Measurements from ENCODE around the gene SLC12A5. TPM values are rescaled to one million over a fixed set of nuclear protein-coding genes. Genes with fewer than 3 reads are reported as not detected.
"Not testable (repeated sequence)": the region's sequence is repeated elsewhere in the genome, so short reads cannot be mapped to it uniquely, and the experiment has no call there.

Gene SLC12A5
- total RNA-seq (2014; rRNA removed; shearing (Covaris generic)), result 1.3 and 4.3 TPM in 2 replicates

DNA sequence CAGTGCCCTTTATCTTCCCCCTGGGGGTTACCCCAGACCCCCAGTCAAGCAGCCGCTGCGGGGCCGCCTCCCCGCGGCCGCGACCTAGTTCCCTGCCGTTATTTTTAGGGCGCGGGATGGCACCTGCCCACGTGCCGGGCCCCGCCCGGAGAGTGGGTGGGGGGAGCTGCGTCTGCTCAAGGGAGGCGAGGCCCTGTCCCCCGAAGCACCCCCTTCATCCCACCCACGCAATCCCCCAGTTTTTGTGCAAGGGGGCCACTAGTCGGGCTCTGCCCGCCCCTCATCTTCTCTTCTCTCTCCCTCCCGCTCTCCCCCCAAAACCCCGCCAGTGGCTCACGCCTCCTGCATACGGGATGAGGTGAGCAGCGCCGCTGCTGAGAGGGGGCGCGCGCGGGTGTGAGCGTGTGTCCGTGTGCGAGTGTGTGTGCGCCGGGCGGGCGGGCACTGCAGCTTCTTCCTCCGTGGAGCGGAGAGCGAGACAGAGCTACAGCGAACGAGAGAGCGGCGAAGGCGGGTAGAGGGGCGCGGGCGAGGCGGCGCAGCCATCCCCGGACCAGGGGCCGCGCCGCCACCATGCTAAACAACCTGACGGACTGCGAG lies at the start of gene SLC12A5:
TSS of gene SLC12A5 (plus strand) at position 444 of the 600 bp plus-strand sequence. CDS start at position 574, 130 bp downstream.
- Histone ChIP-seq H3K27me3 (ENCODE audit: control insufficient read depth, insufficient read depth, low read length) (peaks cover 93% of the 10 kb centered on the region), H3K4me3 (ENCODE audit: insufficient read depth, low read depth, low read length) (no peak within 1 kb of the TSS), H3K36me3 (replicated peaks; ENCODE audit: control insufficient read depth, insufficient read depth, low read length) (no peaks in the 10 kb centered on the region)
- DNase-seq, result no peak

DNA sequence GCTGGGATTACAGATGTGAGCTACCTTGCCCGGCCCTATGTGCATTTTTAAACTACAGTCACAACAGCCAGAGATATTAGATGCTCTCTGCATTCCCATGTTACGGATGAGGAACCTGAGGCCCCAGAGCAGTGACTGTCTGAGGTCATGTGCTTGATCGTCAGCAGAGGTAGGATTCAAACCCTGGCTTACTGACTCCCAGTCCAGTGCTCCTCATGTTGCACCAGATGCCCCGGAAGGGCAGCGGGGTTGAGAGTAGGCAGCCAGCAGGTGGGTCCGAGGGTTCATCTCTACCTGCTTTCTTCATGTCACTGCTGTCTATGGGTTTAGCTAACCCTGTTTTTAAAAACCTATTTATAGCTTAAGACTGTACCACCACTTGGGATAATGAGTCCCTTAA lies 47.8 kb upstream of the SLC12A5 start:
- H3K27me3 ChIP-seq (ENCODE audit: control insufficient read depth, insufficient read depth, low read length), result no peaks in the 10 kb centered on the region
- H3K4me3 ChIP-seq (ENCODE audit: insufficient read depth, low read depth, low read length), result no peak overlapping the region
- no peaks in the 10 kb centered on the region for H3K36me3 ChIP-seq (replicated peaks; ENCODE audit: control insufficient read depth, insufficient read depth, low read length)
- no peak for DNase-seq

DNA sequence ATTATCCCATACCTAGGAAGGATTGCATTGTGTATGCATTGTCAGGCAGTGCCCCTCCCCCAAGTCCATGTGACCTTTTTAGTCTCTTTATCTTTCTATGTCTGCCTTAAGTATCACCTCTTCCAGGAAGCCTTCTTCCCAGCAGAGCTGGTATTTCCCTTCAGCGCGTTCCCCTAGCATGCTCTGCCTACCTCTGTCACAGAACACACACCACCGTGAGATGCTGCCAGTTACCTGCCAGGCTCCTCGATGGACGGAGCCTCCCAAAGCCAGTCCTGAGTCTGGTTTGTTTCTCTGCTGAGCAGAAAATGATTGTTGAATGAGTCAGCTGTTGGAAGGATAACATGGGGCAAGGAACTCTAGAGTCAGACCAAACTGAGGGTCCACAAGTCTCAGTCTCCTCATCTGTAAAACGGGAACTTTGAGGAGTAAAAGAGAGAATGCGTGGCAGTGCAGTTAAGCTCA lies 45.7 kb upstream of the SLC12A5 start:
- H3K27me3 ChIP-seq (ENCODE audit: control insufficient read depth, insufficient read depth, low read length), result no peaks in the 10 kb centered on the region
- no peaks in the 10 kb centered on the region for H3K36me3 ChIP-seq (replicated peaks; ENCODE audit: control insufficient read depth, insufficient read depth, low read length)
- H3K4me3 ChIP-seq (ENCODE audit: insufficient read depth, low read depth, low read length), result no peak overlapping the region
- peak; percentile 37 for DNase-seq

DNA sequence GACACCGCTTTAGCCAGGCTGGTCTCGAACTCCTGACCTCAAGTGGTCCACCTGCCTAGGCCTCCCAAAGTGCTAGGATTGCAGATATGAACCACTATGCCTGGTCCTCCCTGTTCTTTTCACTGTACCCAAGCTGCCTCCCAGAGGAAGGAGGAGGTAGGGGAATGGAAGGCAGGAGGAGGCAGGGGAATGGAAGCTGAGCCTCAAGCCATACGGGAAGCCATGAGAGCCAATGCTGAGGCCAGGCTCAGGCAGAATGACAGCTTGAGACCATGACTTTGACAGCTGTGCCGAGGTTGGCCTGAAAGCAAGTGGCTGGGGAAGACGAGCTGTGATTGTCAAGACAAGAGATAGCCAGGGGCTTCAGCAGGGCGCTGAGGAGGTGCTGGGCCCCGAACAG lies 43.4 kb upstream of the SLC12A5 start:
- Histone ChIP-seq H3K36me3 (replicated peaks; ENCODE audit: control insufficient read depth, insufficient read depth, low read length) (no peaks in the 10 kb centered on the region), H3K27me3 (ENCODE audit: control insufficient read depth, insufficient read depth, low read length) (no peaks in the 10 kb centered on the region), H3K4me3 (ENCODE audit: insufficient read depth, low read depth, low read length) (no peak overlapping the region)
- peak; percentile 45 for DNase-seq

DNA sequence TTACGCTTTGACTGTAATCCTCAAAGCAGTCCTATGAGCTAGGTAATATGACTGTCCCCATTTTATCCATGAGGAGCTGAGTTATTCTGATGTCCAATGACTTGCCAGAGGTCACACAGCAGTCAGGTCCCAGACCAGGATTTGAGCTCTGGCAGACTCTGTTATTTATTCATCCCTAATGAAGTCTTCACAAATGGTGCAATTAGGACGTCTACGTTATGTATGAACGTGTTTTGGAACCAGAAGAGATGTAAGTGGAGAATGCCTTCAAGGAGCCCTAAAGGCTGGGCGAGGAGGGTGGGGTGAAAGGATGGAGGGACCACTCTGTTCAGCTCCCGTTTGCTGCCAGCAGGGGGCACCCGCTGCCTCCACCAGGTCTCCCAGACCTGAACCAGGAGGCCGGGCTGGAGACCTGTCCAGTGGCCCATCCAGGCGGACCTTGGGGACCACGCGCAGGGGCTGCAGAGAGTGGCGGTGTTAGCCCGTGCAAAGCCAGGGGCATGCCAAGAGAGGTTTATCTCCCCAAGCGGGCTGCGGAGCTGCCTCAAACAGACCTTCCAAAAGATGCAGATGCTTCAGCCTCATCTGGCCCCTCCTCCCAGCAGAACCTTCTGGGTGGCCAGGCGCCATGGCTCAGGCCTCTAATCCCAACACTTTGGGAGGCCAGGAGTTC lies 41.8 kb upstream of the SLC12A5 start:
- Histone ChIP-seq H3K27me3 (ENCODE audit: control insufficient read depth, insufficient read depth, low read length) (no peaks in the 10 kb centered on the region), H3K36me3 (replicated peaks; ENCODE audit: control insufficient read depth, insufficient read depth, low read length) (no peaks in the 10 kb centered on the region), H3K4me3 (ENCODE audit: insufficient read depth, low read depth, low read length) (no peak overlapping the region)
- peak; percentile 95 for DNase-seq

DNA sequence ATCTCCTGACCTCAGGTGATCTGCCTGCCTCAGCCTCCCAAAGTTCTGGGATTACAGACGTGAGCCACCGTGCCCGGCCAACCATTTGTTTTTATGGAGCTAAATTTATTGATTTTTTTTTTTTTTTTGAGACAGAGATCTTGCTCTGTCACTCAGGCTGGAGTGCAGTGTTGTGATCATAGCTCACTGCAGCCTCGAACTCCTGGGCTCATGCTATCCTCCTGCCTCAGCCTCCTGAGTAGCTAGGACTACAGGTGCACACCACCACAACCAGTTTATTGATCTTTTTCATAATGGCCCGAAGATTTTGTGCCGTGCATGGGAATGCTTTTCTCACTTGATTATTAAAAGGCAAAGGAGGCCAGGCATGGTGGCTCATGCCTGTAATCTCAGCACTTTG lies 40.2 kb upstream of the SLC12A5 start:
- H3K4me3 ChIP-seq (ENCODE audit: insufficient read depth, low read depth, low read length); H3K27me3 ChIP-seq (ENCODE audit: control insufficient read depth, insufficient read depth, low read length); DNase-seq; H3K36me3 ChIP-seq (replicated peaks; ENCODE audit: control insufficient read depth, insufficient read depth, low read length): not testable (repeated sequence)

DNA sequence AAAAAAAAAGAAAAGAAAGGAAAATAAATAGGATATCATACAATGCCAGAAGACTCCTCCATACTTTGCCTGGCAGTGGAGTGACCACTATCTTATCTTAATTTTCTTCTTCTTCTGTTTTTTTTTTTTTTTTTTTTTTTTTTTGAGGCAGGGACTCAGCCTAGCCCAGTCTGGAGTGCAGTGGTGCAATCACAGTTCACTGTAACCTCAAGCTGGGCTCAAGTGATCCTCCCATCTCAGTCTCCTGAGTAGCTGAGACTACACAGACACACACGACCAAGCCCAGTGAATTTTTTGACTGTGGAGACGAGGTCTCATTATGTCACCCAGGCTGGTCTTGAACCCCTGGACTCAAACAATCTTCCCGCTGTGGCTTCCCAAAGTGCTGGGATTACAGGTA lies 37.4 kb upstream of the SLC12A5 start:
- Histone ChIP-seq H3K4me3 (ENCODE audit: insufficient read depth, low read depth, low read length) (no peak overlapping the region), H3K27me3 (ENCODE audit: control insufficient read depth, insufficient read depth, low read length) (no peaks in the 10 kb centered on the region), H3K36me3 (replicated peaks; ENCODE audit: control insufficient read depth, insufficient read depth, low read length) (no peaks in the 10 kb centered on the region)
- DNase-seq, result no peak

DNA sequence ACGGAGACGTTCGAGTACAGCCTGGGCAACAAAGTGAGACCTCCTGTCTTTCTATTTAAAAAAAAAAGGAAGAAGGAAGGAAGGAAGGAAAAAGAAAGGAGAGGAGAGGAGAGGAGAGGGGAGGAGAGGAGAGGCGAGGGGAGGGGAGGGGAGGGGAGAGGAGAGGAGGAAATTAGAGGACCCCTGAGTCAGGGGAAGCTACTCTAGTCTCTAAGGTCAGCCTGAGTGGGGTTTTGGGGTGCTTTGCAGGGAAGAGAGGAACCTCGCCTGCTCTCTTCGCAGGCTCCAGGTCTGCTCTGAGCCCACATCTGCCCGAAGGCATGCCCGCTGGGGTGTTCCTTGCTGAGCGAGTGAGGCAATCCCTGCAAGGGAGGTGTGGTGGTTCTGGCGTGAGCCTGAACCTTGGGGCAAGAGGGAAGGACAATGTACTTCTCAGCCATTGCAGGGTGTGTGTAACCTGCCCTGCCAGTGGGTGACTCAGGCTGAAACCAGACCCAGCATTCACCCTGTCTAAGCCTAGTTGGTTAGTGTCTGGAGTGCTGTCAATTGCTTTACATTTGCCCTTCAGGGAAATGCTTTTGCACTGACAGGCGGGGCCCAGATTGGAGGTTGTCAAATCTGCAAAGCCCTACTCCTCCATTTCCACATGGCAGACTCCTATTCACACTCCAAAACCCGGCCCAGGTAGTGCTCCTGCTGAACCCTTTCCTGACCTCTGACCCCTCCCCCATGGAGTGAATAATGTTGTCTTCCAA lies 35.6 kb upstream of the SLC12A5 start:
- Histone ChIP-seq H3K27me3 (ENCODE audit: control insufficient read depth, insufficient read depth, low read length) (no peaks in the 10 kb centered on the region), H3K4me3 (ENCODE audit: insufficient read depth, low read depth, low read length) (no peak overlapping the region), H3K36me3 (replicated peaks; ENCODE audit: control insufficient read depth, insufficient read depth, low read length) (no peaks in the 10 kb centered on the region)
- no peak for DNase-seq

DNA sequence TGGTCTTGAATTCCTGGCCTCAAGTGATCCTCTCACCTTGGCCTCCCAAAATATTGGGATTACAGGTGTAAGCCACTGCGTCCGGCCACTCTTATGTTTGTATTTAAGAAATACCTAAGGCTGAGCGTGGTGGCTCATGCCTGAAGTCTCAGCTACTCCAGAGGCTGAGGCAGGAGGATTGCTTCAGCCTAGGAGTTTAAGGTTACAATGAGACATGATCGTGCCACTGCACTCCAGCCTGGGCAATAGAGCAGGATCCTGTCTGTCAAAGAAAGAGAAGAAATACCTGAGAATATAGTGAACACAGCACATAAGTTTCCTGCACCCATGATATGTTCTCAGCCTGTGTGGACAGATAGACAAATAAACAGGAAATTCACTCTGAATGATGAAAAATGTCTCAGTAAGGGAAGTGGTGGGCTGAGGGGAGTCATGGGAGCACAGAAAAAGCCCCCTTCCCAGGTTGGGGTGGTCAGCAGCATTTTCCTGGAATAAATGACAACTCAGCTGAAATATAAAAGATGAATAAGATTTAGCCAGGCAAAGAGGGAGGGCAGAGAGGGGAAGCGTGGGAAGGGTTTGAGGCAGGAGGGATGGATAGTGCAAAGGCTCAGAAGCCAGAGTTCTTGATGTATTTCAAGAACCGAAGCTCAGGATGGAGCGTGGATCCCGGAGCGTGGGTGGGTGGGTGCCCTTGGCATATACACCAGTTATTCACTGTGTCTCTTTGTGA lies 34.1 kb upstream of the SLC12A5 start:
- DNase-seq, result no peak
- H3K27me3 ChIP-seq (ENCODE audit: control insufficient read depth, insufficient read depth, low read length), result no peaks in the 10 kb centered on the region
- no peaks in the 10 kb centered on the region for H3K36me3 ChIP-seq (replicated peaks; ENCODE audit: control insufficient read depth, insufficient read depth, low read length)
- no peak overlapping the region for H3K4me3 ChIP-seq (ENCODE audit: insufficient read depth, low read depth, low read length)

DNA sequence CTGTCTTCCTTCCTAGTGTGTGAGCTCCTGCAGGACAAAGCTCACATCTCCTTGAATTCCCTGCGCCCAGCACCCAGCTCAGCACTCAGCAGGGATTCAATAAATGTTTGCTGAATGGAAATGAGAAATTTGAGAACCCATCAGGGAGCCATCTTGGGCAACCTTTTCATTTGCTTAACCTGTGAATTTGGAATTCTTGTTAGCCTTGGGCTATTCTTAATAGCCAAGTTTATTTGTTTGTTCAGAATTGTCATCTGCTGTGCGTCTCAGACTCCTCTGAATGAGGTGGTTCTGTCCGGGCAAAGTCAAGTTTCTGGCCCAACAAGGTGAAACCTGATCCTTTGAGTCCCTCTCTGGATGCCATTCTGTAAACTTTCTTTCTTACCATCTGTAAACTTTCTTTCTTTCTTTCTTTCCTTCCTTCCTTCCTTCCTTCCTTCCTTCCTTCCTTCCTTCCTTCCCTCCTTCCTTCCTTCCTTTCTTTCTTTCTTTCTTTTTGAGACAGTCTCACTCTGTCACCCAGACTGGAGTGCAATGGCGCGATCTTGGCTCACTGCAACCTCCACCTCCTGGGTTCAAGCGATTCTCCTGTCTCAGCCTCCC lies 33.4 kb upstream of the SLC12A5 start:
- not testable (repeated sequence) for H3K36me3 ChIP-seq (replicated peaks; ENCODE audit: control insufficient read depth, insufficient read depth, low read length); H3K27me3 ChIP-seq (ENCODE audit: control insufficient read depth, insufficient read depth, low read length); DNase-seq; H3K4me3 ChIP-seq (ENCODE audit: insufficient read depth, low read depth, low read length)

DNA sequence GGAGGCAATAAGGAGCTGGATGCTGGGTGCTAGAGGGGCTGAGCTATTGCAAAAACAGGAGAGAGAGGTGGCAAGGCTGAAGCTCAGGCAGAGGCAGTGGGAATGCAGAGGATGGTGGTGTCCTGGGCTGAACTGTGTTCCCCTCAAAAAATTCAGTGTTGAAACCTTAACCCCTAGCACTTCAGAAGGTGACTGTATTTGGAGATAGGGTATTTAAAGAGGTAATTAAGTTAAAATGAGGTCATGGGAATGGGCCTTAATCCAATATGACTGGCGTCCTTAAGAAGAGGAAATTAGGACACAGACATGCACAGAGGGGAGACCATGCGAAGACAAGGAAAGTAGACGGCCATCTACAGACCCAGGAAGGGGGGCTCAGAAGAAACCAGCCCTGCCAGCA lies 31.8 kb upstream of the SLC12A5 start:
- DNase-seq, result no peak
- no peaks in the 10 kb centered on the region for H3K27me3 ChIP-seq (ENCODE audit: control insufficient read depth, insufficient read depth, low read length)
- no peak overlapping the region for H3K4me3 ChIP-seq (ENCODE audit: insufficient read depth, low read depth, low read length)
- H3K36me3 ChIP-seq (replicated peaks; ENCODE audit: control insufficient read depth, insufficient read depth, low read length), result no peaks in the 10 kb centered on the region

DNA sequence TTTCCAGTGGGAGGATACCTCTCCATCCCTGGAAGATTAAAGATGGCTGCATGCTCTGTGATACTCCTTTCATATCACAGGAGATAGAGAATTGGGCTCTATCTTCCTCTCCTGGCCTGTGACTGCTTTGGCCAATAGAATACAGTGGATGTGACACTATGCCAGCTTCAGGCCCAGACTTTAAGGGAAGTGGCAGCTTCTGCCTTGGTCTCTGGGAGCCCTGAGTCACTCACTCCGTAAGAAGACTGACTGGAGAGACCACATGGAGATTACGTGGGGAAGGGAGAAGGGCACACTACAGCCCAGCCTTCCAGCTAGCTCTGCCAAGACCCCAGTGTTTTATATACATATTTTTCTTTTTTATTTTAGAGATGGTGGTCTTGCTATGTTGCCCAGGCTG lies 30.7 kb upstream of the SLC12A5 start:
- H3K4me3 ChIP-seq (ENCODE audit: insufficient read depth, low read depth, low read length), result no peak overlapping the region
- H3K27me3 ChIP-seq (ENCODE audit: control insufficient read depth, insufficient read depth, low read length), result no peaks in the 10 kb centered on the region
- no peaks in the 10 kb centered on the region for H3K36me3 ChIP-seq (replicated peaks; ENCODE audit: control insufficient read depth, insufficient read depth, low read length)
- DNase-seq, result no peak

DNA sequence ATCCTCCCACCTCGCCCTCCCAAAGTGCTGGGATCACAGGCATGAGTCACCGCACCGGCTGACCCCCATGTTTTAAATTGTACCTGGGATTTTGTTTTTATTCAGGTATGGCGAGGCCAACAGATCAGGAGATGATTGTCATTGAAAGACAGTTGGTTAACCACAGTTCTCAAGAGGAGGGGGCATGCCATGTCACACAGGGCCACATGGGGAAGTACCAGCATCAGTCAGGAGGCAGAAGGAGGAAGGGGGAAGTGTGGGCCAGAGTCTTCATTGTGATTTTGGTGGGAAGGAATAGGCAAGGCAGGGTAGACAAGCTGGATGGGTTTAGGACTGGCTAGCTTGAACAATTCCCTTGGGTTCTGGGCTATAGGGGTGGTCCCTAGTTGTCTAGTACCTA lies 30.3 kb upstream of the SLC12A5 start:
- no peak for DNase-seq
- H3K4me3 ChIP-seq (ENCODE audit: insufficient read depth, low read depth, low read length), result no peak overlapping the region
- no peaks in the 10 kb centered on the region for H3K36me3 ChIP-seq (replicated peaks; ENCODE audit: control insufficient read depth, insufficient read depth, low read length)

DNA sequence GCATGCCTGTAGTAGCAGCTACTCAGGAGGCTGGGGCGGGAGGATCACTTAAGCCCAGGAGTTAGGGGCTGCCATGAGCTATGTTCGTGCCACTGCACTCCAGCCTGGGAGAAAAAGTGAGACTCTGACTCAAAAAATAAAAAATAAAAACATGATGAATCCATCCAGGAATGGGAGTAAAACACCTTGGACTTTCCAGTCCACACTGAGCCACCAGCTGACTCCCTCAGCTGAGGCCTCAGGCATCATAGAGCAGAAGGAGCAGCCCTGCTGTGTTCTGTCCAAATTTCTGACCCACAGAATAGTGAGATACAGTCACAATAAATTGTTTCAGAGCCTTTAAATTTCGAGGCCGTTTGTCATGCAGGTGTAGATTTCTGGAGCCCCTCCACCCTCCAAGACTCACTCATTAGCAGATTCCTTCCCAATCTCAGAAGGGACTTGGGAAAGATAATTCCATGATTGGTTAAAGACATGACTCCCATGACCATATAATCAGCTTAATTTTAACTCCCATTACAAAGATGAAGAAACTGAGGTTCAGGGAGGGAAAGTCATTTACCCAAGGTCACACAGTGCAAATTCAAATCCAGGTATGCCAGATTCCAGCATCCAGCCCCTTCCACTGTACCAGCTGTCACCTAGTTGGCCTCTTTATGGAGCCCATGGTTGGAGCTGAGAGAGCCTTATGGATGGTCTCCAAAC lies 29.3 kb upstream of the SLC12A5 start:
- no peaks in the 10 kb centered on the region for H3K36me3 ChIP-seq (replicated peaks; ENCODE audit: control insufficient read depth, insufficient read depth, low read length)
- no peak for DNase-seq
- H3K4me3 ChIP-seq (ENCODE audit: insufficient read depth, low read depth, low read length), result no peak overlapping the region
- no peaks in the 10 kb centered on the region for H3K27me3 ChIP-seq (ENCODE audit: control insufficient read depth, insufficient read depth, low read length)

More for the DNA sequence above, 30.3 kb upstream of the SLC12A5 start:
- no peaks in the 10 kb centered on the region for H3K27me3 ChIP-seq (ENCODE audit: control insufficient read depth, insufficient read depth, low read length)
